Activated B cell treated with CpG ODN at 0.5 μM for 24 hours (primary cell): ENCODE measurements around the gene PKHD1. TPM values are rescaled to one million over a fixed set of nuclear protein-coding genes. Genes with fewer than 3 reads are reported as not detected.

Experiments
- ATAC-seq: fragments of 200-7000 bp; cut with Tn5 transposase; one replicate; pipeline ENCODE4 v1.10.0; 2021; ENCODE audit warnings: low read depth, mild to moderate bottlenecking, moderate library complexity
- CTCF ChIA-PET: fragments of 350-600 bp; sonication (Branson Sonifier 250); formaldehyde crosslinking; loops from one replicate; lab custom pipeline; 2021; ENCODE audit warnings: antibody characterized with exemption; lab: Charles Lee
- POLR2A ChIA-PET: fragments of 350-600 bp; sonication (Branson Sonifier 250); formaldehyde crosslinking; loops from one replicate; lab custom pipeline; 2021; ENCODE audit warnings: antibody characterized with exemption; lab: Charles Lee
- DNase-seq: peaks from one replicate; pipeline ENCODE4 v3.0.0; 2022
- H3K27ac Mint-ChIP-seq: one replicate; pipeline ENCODE4 v1.8.0; 2020; ENCODE audit warnings: mixed read lengths
- H3K27me3 Mint-ChIP-seq: one replicate; pipeline ENCODE4 v1.8.0; 2021; ENCODE audit warnings: mixed read lengths
- H3K36me3 Mint-ChIP-seq: one replicate; pipeline ENCODE4 v1.8.0; 2021; ENCODE audit warnings: low read depth, mixed read lengths
- H3K4me1 Mint-ChIP-seq: one replicate; pipeline ENCODE4 v1.8.0; 2021; ENCODE audit warnings: mixed read lengths
- H3K4me3 Mint-ChIP-seq: one replicate; pipeline ENCODE4 v1.8.0; 2020; ENCODE audit warnings: mild to moderate bottlenecking, mixed read lengths
- H3K9me3 Mint-ChIP-seq: one replicate; pipeline ENCODE4 v1.8.0; 2020; ENCODE audit warnings: mixed read lengths
- CTCF ChIP-seq: fragments of 200-600 bp; IDR thresholded peaks from one replicate; pipeline ENCODE4 v1.8.0; 2022; ENCODE audit warnings: antibody characterized with exemption, mild to moderate bottlenecking
- intact Hi-C: fragments of 100-400 bp; cut with micrococcal nuclease; formaldehyde crosslinking; loops from one replicate; pipeline ENCODE4 v1.15.1; 2024
- total RNA-seq: library from RNA; stranded (reverse); gene quantifications from 2 replicates; pipeline ENCODE4 v1.2.3, GENCODE V29; 2022

PKHD1 gene
- total RNA-seq, 1 donor from 2014 or later, result not detected

GRCh38 chr6:51578994-51579393, 508.4 kb downstream of the PKHD1 start:
- H3K27me3 Mint-ChIP-seq, result no peaks in the 10 kb centered on the region
- POLR2A ChIA-PET, result no interaction called here
- DNase-seq (no peak), ATAC-seq (no peak)
- CTCF ChIA-PET, result no interaction called here
- no peak for TF ChIP-seq CTCF
- H3K36me3 Mint-ChIP-seq, result no peaks in the 10 kb centered on the region
- H3K4me3 Mint-ChIP-seq, result no peak overlapping the region
- H3K27ac Mint-ChIP-seq, result no peak overlapping the region
- intact Hi-C loops, result no loop called here
- no peaks in the 10 kb centered on the region for H3K4me1 Mint-ChIP-seq
- H3K9me3 Mint-ChIP-seq, result peaks cover 12% of the 10 kb centered on the region

GRCh38 chr6:51578362-51578761, 509.1 kb downstream of the PKHD1 start:
- Mint-ChIP-seq H3K27ac (no peak overlapping the region), H3K4me3 (no peak overlapping the region), H3K9me3 (peaks cover 12% of the 10 kb centered on the region), H3K27me3 (no peaks in the 10 kb centered on the region), H3K36me3 (no peaks in the 10 kb centered on the region), H3K4me1 (no peaks in the 10 kb centered on the region)
- intact Hi-C loops, result no loop called here
- ATAC-seq, result no peak
- POLR2A ChIA-PET, result no interaction called here
- TF ChIP-seq CTCF, result no peak
- DNase-seq, result no peak
- CTCF ChIA-PET, result no interaction called here

GRCh38 chr6:51574040-51574439, 513.4 kb downstream of the PKHD1 start:
- Mint-ChIP-seq H3K27ac (no peak overlapping the region), H3K4me3 (no peak overlapping the region), H3K9me3 (peaks cover 14% of the 10 kb centered on the region), H3K36me3 (no peaks in the 10 kb centered on the region), H3K4me1 (no peaks in the 10 kb centered on the region), H3K27me3 (no peaks in the 10 kb centered on the region)
- DNase-seq, result no peak
- POLR2A ChIA-PET, result no interaction called here
- no peak for ATAC-seq
- CTCF ChIA-PET, result no interaction called here
- no peak for TF ChIP-seq CTCF
- intact Hi-C loops, result no loop called here

GRCh38 chr6:51571168-51571567, 516.2 kb downstream of the PKHD1 start:
- H3K27ac Mint-ChIP-seq, result no peak overlapping the region
- POLR2A ChIA-PET, result no interaction called here
- no peak for TF ChIP-seq CTCF
- H3K27me3 Mint-ChIP-seq, result no peaks in the 10 kb centered on the region
- no peaks in the 10 kb centered on the region for H3K4me1 Mint-ChIP-seq
- no peak for ATAC-seq
- H3K9me3 Mint-ChIP-seq, result peaks cover 7% of the 10 kb centered on the region
- no peak overlapping the region for H3K4me3 Mint-ChIP-seq
- CTCF ChIA-PET, result no interaction called here
- DNase-seq, result no peak
- intact Hi-C loops, result no loop called here
- no peaks in the 10 kb centered on the region for H3K36me3 Mint-ChIP-seq

- CTCF ChIA-PET, result no interaction called here
- POLR2A ChIA-PET, result no interaction called here
- intact Hi-C loops, result no loop called here
- DNase-seq (no peak), ATAC-seq (no peak)
- H3K4me1 Mint-ChIP-seq, result no peaks in the 10 kb centered on the region
- H3K36me3 Mint-ChIP-seq, result no peaks in the 10 kb centered on the region
- H3K27me3 Mint-ChIP-seq, result no peaks in the 10 kb centered on the region
- H3K9me3 Mint-ChIP-seq, result peaks cover 4% of the 10 kb centered on the region
- no peak overlapping the region for H3K4me3 Mint-ChIP-seq
- H3K27ac Mint-ChIP-seq, result no peak overlapping the region
- TF ChIP-seq CTCF, result no peak
These were observed 517.1 kb downstream of the PKHD1 start for GRCh38 chr6:51570168-51570921.
